ENCODE data around the gene CCR2. TPM values are rescaled to one million over a fixed set of nuclear protein-coding genes. Genes with fewer than 3 reads are reported as not detected.
"Not testable (repeated sequence)": the region's sequence is repeated elsewhere in the genome, so short reads cannot be mapped to it uniquely, and the experiment has no call there.

The CCR2 gene
- total RNA-seq, 1 donor from 2014 or later, result not detected

DNA sequence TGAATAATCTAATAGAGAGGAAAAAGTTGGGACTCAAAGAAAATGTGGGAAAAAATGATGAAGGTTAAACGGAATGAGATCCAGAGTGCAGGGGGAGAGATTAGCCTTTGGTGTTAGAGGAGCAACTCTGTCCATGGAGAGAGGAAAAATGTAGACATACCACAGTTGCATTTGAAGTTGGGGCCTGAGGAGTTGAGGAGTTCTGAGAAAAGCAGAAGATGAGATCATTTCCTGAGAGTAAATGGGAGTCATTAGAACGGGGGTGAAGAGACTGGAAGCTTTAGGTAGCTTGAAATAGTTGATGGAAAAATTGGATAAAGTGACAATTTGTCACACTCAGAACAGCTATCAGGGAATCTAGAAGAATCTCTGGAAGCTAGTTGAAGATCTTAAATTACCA is 45.6 kb downstream of the CCR2 start:
- Mint-ChIP-seq H3K9me3 (peaks cover 5% of the 10 kb centered on the region), H3K27ac (no peak overlapping the region), H3K27me3 (ENCODE audit: low read depth) (peaks cover 46% of the 10 kb centered on the region), H3K36me3 (no peaks in the 10 kb centered on the region), H3K4me1 (peaks cover 3% of the 10 kb centered on the region), H3K4me3 (no peak overlapping the region)
- DNase-seq (ENCODE audit: low spot score in 2 of 2, unreplicated experiment in 2 of 2), result no peak
- no peak for TF ChIP-seq CTCF (IDR thresholded peaks at IDR 0.05; ENCODE audit: unreplicated experiment)

DNA sequence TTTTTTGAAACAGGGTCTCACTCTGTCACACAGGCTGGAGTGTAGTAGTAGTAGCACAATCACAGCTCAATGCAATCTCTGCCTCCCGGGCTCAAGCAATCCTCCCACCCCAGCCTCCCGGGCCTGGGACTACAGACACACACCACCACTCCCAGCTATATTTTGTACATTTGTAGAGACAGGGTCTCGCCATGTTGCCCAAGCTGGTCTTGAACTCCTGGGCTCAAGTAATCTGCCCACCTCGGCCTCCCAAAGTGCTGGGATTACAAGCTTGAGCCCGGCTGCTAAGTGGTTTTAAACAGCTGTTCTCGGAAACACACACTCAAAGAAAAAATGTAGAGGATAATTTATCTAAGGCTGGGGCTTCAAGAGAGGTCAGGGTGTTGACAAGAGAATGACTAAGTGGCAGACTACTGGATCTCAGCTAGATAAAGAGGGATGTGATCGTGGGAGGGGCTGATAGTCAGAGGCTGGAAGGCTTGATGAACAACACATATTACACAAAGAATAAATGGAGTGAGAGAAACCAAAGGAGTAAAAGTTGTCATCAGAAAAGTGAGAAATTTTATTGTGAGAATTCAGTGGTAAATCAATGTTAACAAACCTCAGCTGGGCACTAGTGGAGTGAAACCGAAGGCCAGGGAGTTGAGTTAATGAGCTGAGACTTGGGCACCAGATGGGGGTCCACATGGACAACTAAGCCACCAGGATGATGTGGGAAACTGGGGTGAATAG is 46.3 kb downstream of the CCR2 start:
- Mint-ChIP-seq H3K27me3 (ENCODE audit: low read depth) (peaks cover 45% of the 10 kb centered on the region), H3K4me3 (no peak overlapping the region), H3K27ac (no peak overlapping the region), H3K4me1 (peaks cover 3% of the 10 kb centered on the region), H3K36me3 (no peaks in the 10 kb centered on the region), H3K9me3 (peaks cover 5% of the 10 kb centered on the region)
- TF ChIP-seq CTCF (IDR thresholded peaks at IDR 0.05; ENCODE audit: unreplicated experiment), result no peak
- no peak for DNase-seq (ENCODE audit: low spot score in 2 of 2, unreplicated experiment in 2 of 2)

GRCh38 chr3:46400846-46401245 is 46.9 kb downstream of the CCR2 start:
- Mint-ChIP-seq H3K4me3 (no peak overlapping the region), H3K27me3 (ENCODE audit: low read depth) (peaks cover 43% of the 10 kb centered on the region), H3K4me1 (peaks cover 10% of the 10 kb centered on the region), H3K27ac (no peak overlapping the region), H3K9me3 (peaks cover 5% of the 10 kb centered on the region), H3K36me3 (no peaks in the 10 kb centered on the region)
- TF ChIP-seq CTCF (IDR thresholded peaks at IDR 0.05; ENCODE audit: unreplicated experiment), result no peak
- DNase-seq (ENCODE audit: low spot score in 2 of 2, unreplicated experiment in 2 of 2), result no peak

DNA sequence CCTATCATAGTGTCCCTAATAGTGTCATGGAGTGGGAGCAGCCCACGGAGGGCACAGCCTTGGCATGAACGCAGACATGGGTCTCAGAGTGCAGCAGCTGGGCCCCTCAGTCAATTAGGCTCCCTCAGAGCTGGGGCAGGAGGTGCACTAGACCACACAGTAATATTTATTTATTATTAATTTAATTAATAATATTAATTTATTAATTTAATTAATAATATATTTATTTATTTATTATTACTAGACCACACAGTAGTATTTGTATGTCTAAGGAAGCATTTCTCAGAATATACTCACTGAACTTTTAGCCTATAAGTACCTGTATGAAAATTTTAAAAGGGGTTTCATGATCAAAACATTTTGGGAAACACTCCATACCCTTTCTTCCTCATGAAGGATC is 47.7 kb downstream of the CCR2 start:
- H3K4me3 Mint-ChIP-seq, result no peak overlapping the region
- DNase-seq (ENCODE audit: low spot score in 2 of 2, unreplicated experiment in 2 of 2), result no peak
- no peak for TF ChIP-seq CTCF (IDR thresholded peaks at IDR 0.05; ENCODE audit: unreplicated experiment)
- H3K27me3 Mint-ChIP-seq (ENCODE audit: low read depth), result peaks cover 48% of the 10 kb centered on the region
- H3K4me1 Mint-ChIP-seq, result peaks cover 9% of the 10 kb centered on the region
- no peak overlapping the region for H3K27ac Mint-ChIP-seq
- H3K9me3 Mint-ChIP-seq, result peaks cover 5% of the 10 kb centered on the region
- no peaks in the 10 kb centered on the region for H3K36me3 Mint-ChIP-seq

- not testable (repeated sequence) for H3K27ac Mint-ChIP-seq; H3K36me3 Mint-ChIP-seq; H3K4me1 Mint-ChIP-seq; DNase-seq (ENCODE audit: low spot score in 2 of 2, unreplicated experiment in 2 of 2); H3K4me3 Mint-ChIP-seq; H3K9me3 Mint-ChIP-seq
- peaks cover 45% of the 10 kb centered on the region for H3K27me3 Mint-ChIP-seq (ENCODE audit: low read depth)
Observed at GRCh38 chr3:46402902-46403301, 49.0 kb downstream of the CCR2 start.

- no peak for TF ChIP-seq CTCF (IDR thresholded peaks at IDR 0.05; ENCODE audit: unreplicated experiment)
- H3K27ac Mint-ChIP-seq, result no peak overlapping the region
- H3K4me3 Mint-ChIP-seq, result no peak overlapping the region
Observed at GRCh38 chr3:46405301-46406019, 51.5 kb downstream of the CCR2 start.

More at GRCh38 chr3:46405301-46406019, 51.5 kb downstream of the CCR2 start:
- Mint-ChIP-seq H3K36me3 (no peaks in the 10 kb centered on the region), H3K27me3 (ENCODE audit: low read depth) (peaks cover 66% of the 10 kb centered on the region), H3K4me1 (peaks cover 6% of the 10 kb centered on the region), H3K9me3 (peaks cover 5% of the 10 kb centered on the region)
- no peak for DNase-seq (ENCODE audit: low spot score in 2 of 2, unreplicated experiment in 2 of 2)
